Measurements from ENCODE around the gene HDAC1. TPM values are rescaled to one million over a fixed set of nuclear protein-coding genes. Genes with fewer than 3 reads are reported as not detected.

Gene HDAC1
- total RNA-seq, 1 donor from 2014 or later = 75.0 TPM

DNA sequence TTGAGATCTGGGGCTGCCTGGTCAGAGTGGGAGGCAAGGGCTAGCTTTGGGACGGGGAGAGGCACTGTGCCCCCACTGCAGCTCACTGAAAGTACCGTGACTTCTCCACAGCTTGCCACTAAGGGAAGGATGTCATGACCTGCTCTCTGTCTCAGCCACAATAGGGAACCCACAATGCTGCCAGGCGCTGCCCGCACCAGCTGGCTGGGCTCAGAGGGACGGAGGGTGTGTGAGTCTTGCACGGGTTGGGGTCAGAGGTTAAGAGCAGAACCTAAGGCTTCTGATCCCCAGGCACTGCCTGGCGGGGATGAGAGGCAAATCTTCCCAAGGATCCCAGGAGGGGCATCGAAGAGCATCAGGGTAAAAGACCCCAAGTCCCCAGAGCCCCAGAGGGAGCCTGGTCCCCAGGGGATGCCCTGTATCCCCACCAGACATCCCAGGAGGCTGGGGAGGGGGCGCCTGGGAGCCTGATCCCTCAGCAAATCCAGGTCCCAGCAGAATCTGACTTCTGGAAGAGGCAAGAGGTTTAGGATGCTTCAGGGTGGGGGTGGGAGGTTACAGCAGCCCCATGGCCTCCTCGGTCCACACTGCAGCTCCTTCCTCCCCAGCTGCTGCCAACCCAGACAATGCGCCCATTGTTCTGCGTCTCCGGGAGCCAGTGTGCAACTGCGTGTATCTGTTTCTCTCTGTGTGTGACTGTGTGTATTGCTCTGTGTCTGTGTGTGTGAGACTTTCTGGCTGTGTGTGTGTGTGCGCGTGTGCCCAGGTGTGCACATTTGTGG lies 46.2 kb downstream of the HDAC1 start:
- Histone ChIP-seq H3K9me3 (no peaks in the 10 kb centered on the region), H3K4me3 (no peak overlapping the region), H3K27ac (no peak overlapping the region), H3K27me3 (no peaks in the 10 kb centered on the region), H3K4me1 (peaks cover 10 to 13% of the 10 kb centered on the region in 2 donors), H3K36me3 (no peaks in the 10 kb centered on the region)
- intact Hi-C loops (cut with DNase I) = no loop called here
- DNase-seq (ENCODE audit: low spot score in 2 of 2) = no peak
- TF ChIP-seq CTCF (IDR thresholded peaks at IDR 0.05) = no peak

DNA sequence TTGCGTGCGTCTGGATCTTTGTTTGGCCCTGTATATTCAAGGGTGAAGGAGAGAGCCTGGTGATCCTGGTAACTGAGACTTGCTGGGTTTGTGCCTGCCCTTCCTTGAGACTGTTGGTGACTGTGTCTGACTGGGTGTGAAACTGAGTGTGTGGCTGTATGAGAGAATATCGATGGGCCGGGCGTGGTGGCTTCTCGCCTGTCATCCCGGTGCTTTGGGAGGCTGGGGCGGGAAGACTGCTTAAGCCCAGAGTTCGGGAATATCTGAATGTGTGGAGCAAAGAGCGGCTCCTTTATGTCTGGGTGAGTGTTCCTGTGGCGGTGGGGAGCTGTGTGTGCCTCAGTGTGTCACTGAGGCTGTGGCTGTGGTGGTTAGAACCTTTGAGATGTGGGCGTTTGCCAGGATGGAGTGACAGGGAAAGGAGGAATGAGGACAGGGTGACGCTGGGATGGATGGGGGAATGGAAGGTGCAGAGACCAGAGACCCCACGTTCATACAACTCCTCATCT lies 46.8 kb downstream of the HDAC1 start:
- H3K27me3 ChIP-seq = no peaks in the 10 kb centered on the region
- no peak overlapping the region for H3K4me3 ChIP-seq
- intact Hi-C loops (cut with DNase I) = no loop called here
- no peak overlapping the region for H3K27ac ChIP-seq
- no peaks in the 10 kb centered on the region for H3K9me3 ChIP-seq
- TF ChIP-seq CTCF (IDR thresholded peaks at IDR 0.05) = no peak
- H3K36me3 ChIP-seq = no peaks in the 10 kb centered on the region
- H3K4me1 ChIP-seq = peaks cover 10 to 13% of the 10 kb centered on the region in 2 donors
- DNase-seq (ENCODE audit: low spot score in 2 of 2) = no peak

DNA sequence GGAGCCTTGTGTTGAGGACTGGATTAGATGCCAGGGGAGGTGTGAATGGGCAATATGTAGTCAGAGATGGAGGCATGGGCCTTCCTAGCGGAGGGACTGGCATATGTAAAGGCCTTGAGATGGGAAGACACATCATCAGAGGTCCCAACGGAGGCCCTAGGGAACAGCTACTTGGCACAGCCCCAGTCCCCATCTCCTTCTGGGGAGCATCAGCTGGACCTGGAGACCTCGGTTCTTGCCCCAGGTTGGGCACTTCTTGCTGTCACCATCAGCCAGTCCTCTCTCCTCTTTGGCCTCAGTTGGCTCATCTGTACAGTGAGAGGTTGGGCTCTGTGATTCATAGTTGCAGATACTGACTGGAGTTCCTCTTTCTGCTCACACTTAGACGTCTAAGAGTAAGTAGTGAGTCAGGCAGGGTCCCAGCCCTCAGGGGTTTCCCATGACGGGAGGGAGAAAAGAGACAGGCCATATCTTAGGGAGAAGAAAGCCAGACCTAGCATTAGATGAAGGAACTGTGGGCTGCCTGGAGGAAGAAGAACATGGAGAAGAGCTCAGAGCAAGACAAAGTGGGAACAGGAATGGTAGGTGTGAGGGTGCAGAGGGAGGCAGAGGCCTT lies 47.6 kb downstream of the HDAC1 start:
- Histone ChIP-seq H3K36me3 (no peaks in the 10 kb centered on the region), H3K4me1 (peaks cover 10 to 11% of the 10 kb centered on the region in 2 donors), H3K27me3 (no peaks in the 10 kb centered on the region), H3K27ac (no peak overlapping the region), H3K4me3 (no peak overlapping the region), H3K9me3 (no peaks in the 10 kb centered on the region)
- no peak for TF ChIP-seq CTCF (IDR thresholded peaks at IDR 0.05)
- intact Hi-C loops (cut with DNase I) = no loop called here
- no peak for DNase-seq (ENCODE audit: low spot score in 2 of 2)

DNA sequence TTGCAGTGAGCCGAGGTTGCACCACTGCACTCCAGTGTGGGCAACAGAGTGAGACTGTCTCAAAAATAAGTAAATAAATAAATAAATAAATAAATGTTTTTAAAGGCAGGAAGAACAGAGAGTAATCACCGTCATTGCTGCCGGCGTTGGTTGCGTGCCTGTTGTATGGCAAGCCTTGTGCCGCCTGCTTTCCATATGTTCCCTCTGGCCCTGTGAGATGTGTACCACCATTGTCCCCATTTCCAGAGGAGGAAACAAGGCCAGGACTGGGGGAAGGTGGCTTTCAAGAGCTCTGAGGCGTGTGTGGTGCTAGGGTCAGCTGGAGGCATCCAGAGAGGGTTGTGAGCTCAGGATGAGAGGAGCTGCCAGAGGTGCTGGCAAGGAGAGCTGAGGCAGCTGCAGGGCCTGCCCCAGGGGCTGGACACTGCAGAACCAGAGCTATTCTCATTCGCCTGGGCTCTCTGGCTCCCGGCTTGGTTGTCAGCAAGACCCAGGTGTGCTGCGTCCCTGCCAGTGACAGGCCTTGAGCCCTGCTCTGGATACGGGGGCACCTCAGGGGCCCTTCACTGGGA lies 49.4 kb downstream of the HDAC1 start:
- H3K9me3 ChIP-seq = no peaks in the 10 kb centered on the region
- TF ChIP-seq CTCF (IDR thresholded peaks at IDR 0.05) = no peak
- intact Hi-C loops (cut with DNase I) = no loop called here
- H3K36me3 ChIP-seq = no peaks in the 10 kb centered on the region
- H3K27ac ChIP-seq = no peak overlapping the region
- no peaks in the 10 kb centered on the region for H3K27me3 ChIP-seq
- peaks cover 0 to 3% of the 10 kb centered on the region in 2 donors for H3K4me1 ChIP-seq
- DNase-seq (ENCODE audit: low spot score in 2 of 2) = no peak
- no peak overlapping the region for H3K4me3 ChIP-seq

GRCh38 chr1:32341971-32342370 lies 50.1 kb downstream of the HDAC1 start:
- Histone ChIP-seq H3K4me3 (no peak overlapping the region), H3K27me3 (no peaks in the 10 kb centered on the region), H3K27ac (no peak overlapping the region), H3K36me3 (no peaks in the 10 kb centered on the region), H3K4me1 (no peaks in the 10 kb centered on the region), H3K9me3 (no peaks in the 10 kb centered on the region)
- intact Hi-C loops (cut with DNase I) = no loop called here
- no peak for TF ChIP-seq CTCF (IDR thresholded peaks at IDR 0.05)
- DNase-seq (ENCODE audit: low spot score in 2 of 2) = no peak
